ENCODE measurements around the gene HDAC4. TPM values are rescaled to one million over a fixed set of nuclear protein-coding genes. Genes with fewer than 3 reads are reported as not detected.

Gene HDAC4
- total and polyA plus RNA-seq, 2 of the 8 experiments (the other 6 are each of a cell fraction or from before 2014, with no cell fraction given): 15.4 to 31.5 TPM

- no peak for DNase-seq (ENCODE audit: low read depth in 1 of 2, low spot score in 2 of 2)
Observed at GRCh38 chr2:239366740-239367139, 34.1 kb downstream of the HDAC4 start.

More at GRCh38 chr2:239366740-239367139, 34.1 kb downstream of the HDAC4 start:
- Histone ChIP-seq H2BK5ac (ENCODE audit: low read depth, low read length) (no peak overlapping the region), H4K8ac (ENCODE audit: extremely low read depth, insufficient read depth, low read length) (no peak overlapping the region), H3K14ac (ENCODE audit: insufficient read length) (no peak overlapping the region), H3K79me2 (ENCODE audit: control insufficient read depth in 1 of 2, insufficient read depth in 2 of 2, low read length in 2 of 2) (peaks cover 7 to 70% of the 10 kb centered on the region in 2 experiments), H4K5ac (ENCODE audit: insufficient read length, low read depth, low read length) (no peak overlapping the region), H2BK20ac (ENCODE audit: low read length) (no peak overlapping the region), H2AFZ (ENCODE audit: low read length) (no peak overlapping the region), H4K20me1 (replicated peaks in 1 of 2; ENCODE audit: control insufficient read depth in 1 of 2, insufficient read depth in 2 of 2, low read length in 2 of 2) (peaks cover 5 to 33% of the 10 kb centered on the region in 2 experiments), H3K4me2 (ENCODE audit: insufficient read depth in 1 of 2, low read depth in 2 of 2, low read length in 2 of 2) (no peak overlapping the region), H2BK15ac (ENCODE audit: low read length) (no peak overlapping the region), H3K4ac (replicated peaks; ENCODE audit: insufficient read length, low read depth, low read length) (no peak overlapping the region), H3K56ac (replicated peaks; ENCODE audit: insufficient read length, low read depth, low read length) (no peak overlapping the region), H3K9me3 (ENCODE audit: insufficient read depth in 2 of 2, low read depth in 1 of 2, low read length in 1 of 2) (no peaks in the 10 kb centered on the region), H3K18ac (ENCODE audit: extremely low read depth, low read length) (no peak overlapping the region), H3K36me3 (ENCODE audit: control insufficient read depth in 2 of 4, insufficient read depth in 4 of 4, low read length in 3 of 4) (no peaks in the 10 kb centered on the region), H2AK5ac (ENCODE audit: low read depth, low read length) (no peak overlapping the region), H3K4me1 (replicated peaks in 1 of 4; ENCODE audit: control insufficient read depth in 3 of 4, insufficient read depth in 4 of 4, low read length in 3 of 4) (peaks cover 0 to 2% (median 0%) of the 10 kb centered on the region in 4 experiments; a peak in 2 of 7 replicates), H3K9ac (replicated peaks in 1 of 4; ENCODE audit: extremely low read depth in 1 of 4, low read depth in 3 of 4, low read length in 3 of 4) (no peak overlapping the region), H4K91ac (replicated peaks; ENCODE audit: insufficient read length, low read length) (no peak overlapping the region), H3K79me1 (ENCODE audit: low read depth, low read length) (peaks cover 17% of the 10 kb centered on the region), H3K4me3 (ENCODE audit: extremely low read depth in 1 of 4, insufficient read depth in 2 of 4, low read depth in 3 of 4, low read length in 4 of 4) (no peak overlapping the region), H3K23ac (ENCODE audit: insufficient read length) (no peak overlapping the region), H2BK12ac (ENCODE audit: low read depth, low read length) (no peak overlapping the region), H3K23me2 (ENCODE audit: low read depth, low read length) (peaks cover 4% of the 10 kb centered on the region; the same call in 1 of the 2 replicates), H3K27me3 (replicated peaks in 1 of 4; ENCODE audit: control insufficient read depth in 3 of 4, extremely low read depth in 1 of 4, insufficient read depth in 3 of 4, low read length in 3 of 4) (no peaks in the 10 kb centered on the region; a peak in 1 of 7 replicates), H3K27ac (ENCODE audit: low read depth, low read length) (no peak overlapping the region), H2BK120ac (replicated peaks; ENCODE audit: low read depth, low read length) (no peak overlapping the region)
- POLR2A ChIA-PET (ENCODE audit: partially characterized antibody): no interaction called here
- TF ChIP-seq POU5F1 (IDR thresholded peaks at IDR 0.05; ENCODE audit: low read depth, low read length): no peak
- TF ChIP-seq CHD1 (IDR thresholded peaks at IDR 0.05; ENCODE audit: low read depth, low read length): no peak
- no peak for TF ChIP-seq KDM1A (IDR thresholded peaks at IDR 0.05; ENCODE audit: borderline replicate concordance, low read length)
- no peak for TF ChIP-seq HDAC2 (IDR thresholded peaks at IDR 0.05; ENCODE audit: borderline replicate concordance in 1 of 2, low read depth in 2 of 2, low read length in 2 of 2)
- no peak for TF ChIP-seq NRF1 (IDR thresholded peaks at IDR 0.05; ENCODE audit: low read depth, low read length)
- CTCF ChIA-PET (ENCODE audit: partially characterized antibody): no interaction called here
- FAIRE-seq: no peak
- 95% methylated on average over 12 of the region's 12 CpGs; no CpG with 5 or more reads in 1 of the 2 experiments for WGBS, 2 experiments (ENCODE audit: extremely low coverage in 1 of 2, insufficient coverage in 1 of 2, insufficient read length in 1 of 2, insufficient replicate concordance in 2 of 2, low coverage in 1 of 2, low lambda C conversion rate in 2 of 2, missing lambda C conversion rate in 1 of 2)

Measured in H1 (cell line).